Dendritic cell treated with granulocyte-macrophage colony-stimulating factor and Interleukin-4, amounts not matched to agents 40 ng/mL and 50 ng/mL, for 4 days (primary cell): ENCODE results near the gene INO80E.

Experiments used
- H3K27ac Mint-ChIP-seq: one replicate; pipeline ENCODE4 v1.8.0; 2022; ENCODE audit warnings: mild to moderate bottlenecking, mixed read lengths
- H3K27me3 Mint-ChIP-seq: one replicate; pipeline ENCODE4 v1.8.0; 2022; ENCODE audit warnings: mild to moderate bottlenecking, mixed read lengths
- H3K36me3 Mint-ChIP-seq: one replicate; pipeline ENCODE4 v1.8.0; 2022; ENCODE audit warnings: low read depth, mixed read lengths
- H3K4me1 Mint-ChIP-seq: one replicate; pipeline ENCODE4 v1.8.0; 2022; ENCODE audit warnings: low read depth, mixed read lengths
- H3K4me3 Mint-ChIP-seq: one replicate; pipeline ENCODE4 v1.8.0; 2022; ENCODE audit warnings: mild to moderate bottlenecking, moderate library complexity, mixed read lengths
- H3K9me3 Mint-ChIP-seq: one replicate; pipeline ENCODE4 v1.8.0; 2022; ENCODE audit warnings: mixed read lengths
- intact Hi-C: fragments of 100-400 bp; cut with micrococcal nuclease; formaldehyde crosslinking; loops from one replicate; pipeline ENCODE4 v1.15.0; 2022

INO80E gene

DNA sequence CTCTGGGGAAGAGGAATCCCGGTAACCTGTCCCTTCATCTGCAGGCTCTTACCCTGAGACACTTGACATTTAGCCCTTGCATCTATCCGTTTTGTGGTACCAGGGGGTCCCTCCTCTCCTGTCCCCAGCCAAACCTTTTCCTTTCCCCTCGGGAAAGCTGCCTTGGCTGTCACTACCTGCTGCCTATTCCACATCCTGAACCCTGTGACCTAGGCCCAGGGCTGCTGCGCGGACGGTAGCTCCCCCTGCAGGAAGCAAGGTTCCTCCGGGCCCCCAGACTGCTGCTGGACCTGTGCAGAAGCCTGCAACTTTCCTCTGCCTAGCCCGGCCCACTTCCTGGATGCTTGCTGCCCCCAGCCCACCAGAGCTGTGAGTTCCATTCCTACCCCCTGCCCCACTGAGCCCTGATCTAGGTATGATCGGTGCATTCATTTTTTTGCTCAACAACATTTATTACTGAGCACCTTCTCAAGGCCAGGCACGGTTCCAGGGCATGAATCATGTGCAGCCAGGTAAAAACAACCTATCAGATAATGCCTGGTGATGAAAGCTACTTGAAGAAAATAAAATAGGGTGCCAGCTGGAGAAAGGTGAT lies 59.0 kb downstream of the INO80E start:
- no peak overlapping the region for H3K27ac Mint-ChIP-seq
- no peaks in the 10 kb centered on the region for H3K36me3 Mint-ChIP-seq
- no peaks in the 10 kb centered on the region for H3K9me3 Mint-ChIP-seq
- intact Hi-C loops, result no loop called here
- no peak overlapping the region for H3K4me3 Mint-ChIP-seq
- no peaks in the 10 kb centered on the region for H3K27me3 Mint-ChIP-seq
- peaks cover 22% of the 10 kb centered on the region for H3K4me1 Mint-ChIP-seq
